PFSK-1 (cell line): ENCODE data around the gene SLC7A1.

ENCODE experiments used
- FOXP2 ChIP-seq: optimal IDR thresholded peaks from 2 replicates; pipeline ENCODE3; 2011; ENCODE audit warnings: borderline replicate concordance, control low read depth, inconsistent platforms; ENCODE audit not compliant: insufficient read depth; ENCODE audit errors: extremely low read length, extremely low read depth
- POLR2AphosphoS5 ChIP-seq: IDR thresholded peaks from 2 replicates; pipeline ENCODE4 v1.6.1; 2012; ENCODE audit warnings: low read depth, mild to moderate bottlenecking, control low read depth, low read length, moderate library complexity
- SIN3A ChIP-seq: IDR thresholded peaks from 2 replicates; pipeline ENCODE4 v1.6.1; 2012; ENCODE audit warnings: mild to moderate bottlenecking, low read length, moderate library complexity, borderline replicate concordance; ENCODE audit not compliant: insufficient read depth
- TAF1 ChIP-seq: IDR thresholded peaks from 2 replicates; pipeline ENCODE4 v1.6.1; 2012; ENCODE audit warnings: low read length, control low read depth, borderline replicate concordance; ENCODE audit not compliant: insufficient read depth
- TF ChIP-seq, protein P1 (sequence below), 2 experiments: IDR thresholded peaks; 2 replicates each; pipeline versions ENCODE4 v1.6.1 to v1.8.0; 2011 to 2012; ENCODE audit warnings: low read depth in 2 of 2, low read length in 2 of 2, control low read depth in 1 of 2, inconsistent platforms in 1 of 2, mild to moderate bottlenecking in 1 of 2, moderate library complexity in 1 of 2; ENCODE audit not compliant: insufficient read depth in 1 of 2

The SLC7A1 gene

DNA sequence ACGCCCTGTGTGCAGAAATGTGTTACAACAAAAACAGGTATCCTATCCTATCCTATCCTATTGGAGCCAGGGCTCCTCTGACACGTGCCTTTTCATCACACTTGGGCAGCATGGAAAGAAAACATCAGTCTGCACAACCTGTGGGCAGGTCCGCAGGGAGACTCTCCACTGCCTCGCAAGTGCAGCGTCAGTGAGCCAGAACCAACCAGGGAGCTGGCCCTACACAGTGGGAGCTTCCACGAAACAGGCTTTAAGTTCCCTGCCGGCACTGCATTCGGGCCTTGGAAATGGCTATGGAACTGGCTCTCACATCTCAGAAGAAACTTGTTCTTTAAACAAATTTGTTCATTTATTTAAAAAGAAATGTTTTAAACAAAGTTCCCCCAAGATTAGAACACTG lies 49.5 kb downstream of the SLC7A1 start:
- TF ChIP-seq POLR2AphosphoS5 (no peak), TAF1 (no peak), SIN3A (no peak), FOXP2 (no peak)
- TF ChIP-seq, protein P1, sequence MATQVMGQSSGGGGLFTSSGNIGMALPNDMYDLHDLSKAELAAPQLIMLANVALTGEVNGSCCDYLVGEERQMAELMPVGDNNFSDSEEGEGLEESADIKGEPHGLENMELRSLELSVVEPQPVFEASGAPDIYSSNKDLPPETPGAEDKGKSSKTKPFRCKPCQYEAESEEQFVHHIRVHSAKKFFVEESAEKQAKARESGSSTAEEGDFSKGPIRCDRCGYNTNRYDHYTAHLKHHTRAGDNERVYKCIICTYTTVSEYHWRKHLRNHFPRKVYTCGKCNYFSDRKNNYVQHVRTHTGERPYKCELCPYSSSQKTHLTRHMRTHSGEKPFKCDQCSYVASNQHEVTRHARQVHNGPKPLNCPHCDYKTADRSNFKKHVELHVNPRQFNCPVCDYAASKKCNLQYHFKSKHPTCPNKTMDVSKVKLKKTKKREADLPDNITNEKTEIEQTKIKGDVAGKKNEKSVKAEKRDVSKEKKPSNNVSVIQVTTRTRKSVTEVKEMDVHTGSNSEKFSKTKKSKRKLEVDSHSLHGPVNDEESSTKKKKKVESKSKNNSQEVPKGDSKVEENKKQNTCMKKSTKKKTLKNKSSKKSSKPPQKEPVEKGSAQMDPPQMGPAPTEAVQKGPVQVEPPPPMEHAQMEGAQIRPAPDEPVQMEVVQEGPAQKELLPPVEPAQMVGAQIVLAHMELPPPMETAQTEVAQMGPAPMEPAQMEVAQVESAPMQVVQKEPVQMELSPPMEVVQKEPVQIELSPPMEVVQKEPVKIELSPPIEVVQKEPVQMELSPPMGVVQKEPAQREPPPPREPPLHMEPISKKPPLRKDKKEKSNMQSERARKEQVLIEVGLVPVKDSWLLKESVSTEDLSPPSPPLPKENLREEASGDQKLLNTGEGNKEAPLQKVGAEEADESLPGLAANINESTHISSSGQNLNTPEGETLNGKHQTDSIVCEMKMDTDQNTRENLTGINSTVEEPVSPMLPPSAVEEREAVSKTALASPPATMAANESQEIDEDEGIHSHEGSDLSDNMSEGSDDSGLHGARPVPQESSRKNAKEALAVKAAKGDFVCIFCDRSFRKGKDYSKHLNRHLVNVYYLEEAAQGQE (IDR thresholded peaks at IDR 0.05; ENCODE audit: insufficient read depth in 1 of 2, low read depth in 2 of 2, low read length in 2 of 2), result no peak

DNA sequence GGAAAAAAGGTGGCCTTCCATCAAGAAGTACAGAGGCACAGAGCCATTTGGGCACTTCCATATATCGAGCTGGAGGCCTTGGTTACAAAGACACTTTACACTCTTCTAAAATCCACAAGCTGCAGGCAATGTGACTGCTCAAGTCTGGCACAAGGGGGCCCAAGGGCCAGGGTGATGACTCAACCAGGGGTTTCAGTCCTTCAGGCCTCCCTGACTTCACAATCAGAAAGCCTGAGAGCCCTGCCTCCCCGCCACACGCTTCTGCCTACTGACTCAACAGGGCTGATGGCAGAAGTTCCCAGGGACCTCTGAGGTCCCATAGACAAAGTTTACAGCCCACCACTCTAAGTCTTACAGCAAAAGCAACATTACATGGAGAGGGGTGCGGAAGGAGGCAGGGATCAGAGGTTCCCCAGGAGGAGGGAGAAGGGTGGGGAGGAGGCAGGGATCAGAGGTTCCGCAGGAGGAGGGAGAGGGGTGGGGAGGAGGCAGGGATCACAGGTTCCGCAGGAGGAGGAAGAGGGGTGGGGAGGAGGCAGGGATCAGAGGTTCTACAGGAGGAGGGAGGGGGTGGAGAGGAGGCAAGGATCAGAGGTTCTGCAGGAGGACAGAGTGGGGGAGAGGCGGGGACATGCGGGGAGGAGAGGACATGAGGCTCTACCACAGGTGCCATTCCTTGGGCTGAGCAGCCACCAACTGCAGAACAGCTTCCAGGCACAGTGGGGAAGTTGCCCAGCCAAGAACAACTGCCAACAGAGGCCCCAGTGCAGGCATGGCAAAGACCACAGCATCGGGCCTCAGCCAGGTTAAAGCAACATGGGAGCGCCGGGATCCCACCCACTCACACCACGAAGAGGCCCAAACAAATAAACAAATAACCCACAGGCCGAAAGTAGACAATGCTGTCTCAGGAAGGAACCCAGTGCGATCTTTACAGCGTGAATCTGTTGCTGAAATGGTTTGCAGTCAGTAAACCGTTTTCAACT lies 52.0 kb downstream of the SLC7A1 start:
- TF ChIP-seq, protein P1 (IDR thresholded peaks at IDR 0.05; ENCODE audit: insufficient read depth in 1 of 2, low read depth in 2 of 2, low read length in 2 of 2), result no peak
- TF ChIP-seq POLR2AphosphoS5 (no peak), SIN3A (no peak), TAF1 (no peak), FOXP2 (no peak)

DNA sequence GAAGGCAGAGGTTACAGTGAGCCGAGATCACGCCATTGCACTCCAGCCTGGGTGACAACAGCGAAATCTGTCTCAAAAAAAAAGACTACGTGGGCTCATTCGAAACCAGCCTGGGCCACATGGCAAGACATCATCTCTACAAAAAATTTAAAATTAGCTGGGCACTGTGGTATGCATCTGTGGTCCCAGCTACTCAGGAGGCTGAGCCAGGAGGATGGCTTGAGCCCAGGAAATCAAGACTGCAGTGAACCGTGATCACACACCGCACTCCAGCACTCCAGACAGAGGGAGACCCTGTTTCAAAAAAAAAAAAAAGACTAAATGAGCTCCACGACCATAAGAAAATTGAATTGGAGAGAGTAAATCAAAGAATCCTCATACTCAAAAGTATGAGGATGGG lies 53.1 kb downstream of the SLC7A1 start:
- TF ChIP-seq FOXP2 (no peak), POLR2AphosphoS5 (no peak), TAF1 (no peak), SIN3A (no peak)
- TF ChIP-seq, protein P1 (IDR thresholded peaks at IDR 0.05; ENCODE audit: insufficient read depth in 1 of 2, low read depth in 2 of 2, low read length in 2 of 2), result no peak

DNA sequence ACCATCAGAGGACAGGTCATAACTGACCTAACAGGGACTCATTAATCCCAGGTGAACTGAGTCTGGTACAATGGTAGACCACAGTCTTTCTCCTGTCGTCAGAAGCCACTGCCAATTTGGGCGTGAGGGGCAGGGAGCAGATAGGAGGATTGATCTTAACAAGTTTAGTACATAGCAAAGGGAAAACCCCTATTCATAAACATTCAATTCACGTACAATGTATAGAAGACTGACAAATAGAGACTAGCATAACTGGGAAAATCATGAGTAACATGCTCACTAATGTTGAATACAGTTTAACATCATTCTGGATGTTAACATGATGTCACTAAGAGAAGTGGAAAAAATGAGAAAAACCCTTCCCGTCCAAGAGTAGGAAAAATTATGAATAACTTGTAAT lies 54.1 kb downstream of the SLC7A1 start:
- TF ChIP-seq FOXP2 (no peak), SIN3A (no peak), TAF1 (no peak), POLR2AphosphoS5 (no peak)
- TF ChIP-seq, protein P1 (IDR thresholded peaks at IDR 0.05; ENCODE audit: insufficient read depth in 1 of 2, low read depth in 2 of 2, low read length in 2 of 2), result no peak
